AG20443 (cell line): Measurements from ENCODE around the gene RHBDD2.
A peak's percentile ranks its signal among the peaks of the same experiment; 100 is the strongest.
"Not testable (repeated sequence)": the region's sequence is repeated elsewhere in the genome, so short reads cannot be mapped to it uniquely, and the experiment has no call there.

Experiments
- DNase-seq: peaks from one replicate; pipeline ENCODE4 v3.0.0; 2012; ENCODE audit warnings: low spot score, mixed read lengths

The RHBDD2 gene

DNA sequence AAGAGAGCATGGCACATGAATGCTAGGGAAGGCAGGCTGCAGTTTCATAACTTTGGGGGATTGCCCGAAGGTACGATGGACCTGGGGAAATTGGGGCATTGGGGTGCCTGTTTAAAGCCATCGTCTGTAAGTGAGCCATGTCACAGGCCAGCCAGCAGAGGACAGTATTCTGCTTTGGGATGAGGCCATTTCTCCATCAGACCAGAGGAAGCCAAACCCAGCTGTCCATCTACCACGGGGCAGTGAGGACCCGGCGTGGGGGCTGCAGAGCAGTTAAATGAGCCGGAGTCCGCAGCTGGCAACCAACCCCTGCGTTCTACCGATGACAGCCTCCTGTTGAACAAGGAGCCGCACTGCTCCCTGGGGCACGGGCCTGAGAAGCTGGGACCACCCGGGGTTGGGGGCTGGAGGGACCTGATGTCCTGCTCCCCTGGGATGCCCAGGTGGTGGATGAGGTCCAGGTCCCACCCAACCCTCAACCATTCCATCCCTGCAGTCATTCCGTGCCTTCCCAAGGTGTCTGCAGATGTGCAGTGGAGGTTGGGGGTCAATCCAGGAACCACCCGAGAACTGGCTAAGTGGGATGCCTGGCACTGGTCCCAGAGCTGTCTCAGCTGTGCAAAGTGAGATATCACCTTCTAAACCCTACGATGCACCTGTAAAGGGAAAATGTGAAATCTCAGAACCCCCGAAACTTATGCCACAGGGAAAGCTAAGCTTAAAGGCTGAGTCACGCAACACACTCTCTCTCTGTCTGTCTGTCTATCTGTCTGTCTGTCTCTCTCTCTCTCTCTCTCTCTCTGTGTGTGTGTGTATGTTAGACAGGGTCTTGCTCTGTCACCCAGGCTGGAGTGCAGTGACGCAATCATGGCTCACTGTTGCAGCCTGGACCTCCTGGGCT, 12.1 kb upstream of the RHBDD2 start:
- peak; percentile 80 for DNase-seq

- no peak for DNase-seq
Measured at GRCh38 chr7:75867390-75867717, 11.5 kb upstream of the RHBDD2 start.

GRCh38 chr7:75868153-75868552, 10.7 kb upstream of the RHBDD2 start:
- no peak for DNase-seq

GRCh38 chr7:75869776-75870379, 9.0 kb upstream of the RHBDD2 start:
- DNase-seq: no peak

DNA sequence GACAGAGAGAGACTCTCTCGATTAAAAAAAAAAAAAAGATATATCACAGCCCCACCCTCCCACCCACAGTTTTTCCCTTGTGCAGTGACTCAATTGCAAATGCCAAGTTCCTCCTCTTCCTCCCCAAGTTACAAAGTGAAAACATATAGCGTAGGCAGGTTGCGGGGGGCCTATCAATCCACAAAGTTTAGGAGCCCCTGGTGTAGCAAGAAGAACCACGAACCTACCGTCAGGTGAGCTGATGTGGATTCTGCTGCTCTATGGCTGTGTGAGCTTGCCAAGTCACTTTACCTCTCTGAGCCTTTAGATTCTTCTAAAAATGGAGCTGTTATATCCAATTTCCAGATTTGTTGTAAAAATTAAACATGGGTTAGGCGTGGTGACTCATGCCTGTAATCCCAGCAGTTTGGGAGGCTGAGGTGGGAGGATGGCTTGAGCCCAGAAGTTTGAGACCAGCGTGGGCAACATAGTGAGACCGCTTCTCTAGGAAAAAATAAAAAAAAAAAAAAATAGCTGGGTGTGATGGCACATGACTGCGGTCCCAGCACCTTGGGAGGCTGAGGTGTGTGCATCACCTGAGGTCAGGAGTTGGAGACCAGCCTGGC, 8.2 kb upstream of the RHBDD2 start:
- no peak for DNase-seq

- no peak for DNase-seq
Measured at GRCh38 chr7:75872073-75872782, 6.6 kb upstream of the RHBDD2 start.

- DNase-seq: not testable (repeated sequence)
Measured at GRCh38 chr7:75874180-75874579, 4.7 kb upstream of the RHBDD2 start.

GRCh38 chr7:75875113-75876080, 3.4 kb upstream of the RHBDD2 start:
- DNase-seq: no peak

DNA sequence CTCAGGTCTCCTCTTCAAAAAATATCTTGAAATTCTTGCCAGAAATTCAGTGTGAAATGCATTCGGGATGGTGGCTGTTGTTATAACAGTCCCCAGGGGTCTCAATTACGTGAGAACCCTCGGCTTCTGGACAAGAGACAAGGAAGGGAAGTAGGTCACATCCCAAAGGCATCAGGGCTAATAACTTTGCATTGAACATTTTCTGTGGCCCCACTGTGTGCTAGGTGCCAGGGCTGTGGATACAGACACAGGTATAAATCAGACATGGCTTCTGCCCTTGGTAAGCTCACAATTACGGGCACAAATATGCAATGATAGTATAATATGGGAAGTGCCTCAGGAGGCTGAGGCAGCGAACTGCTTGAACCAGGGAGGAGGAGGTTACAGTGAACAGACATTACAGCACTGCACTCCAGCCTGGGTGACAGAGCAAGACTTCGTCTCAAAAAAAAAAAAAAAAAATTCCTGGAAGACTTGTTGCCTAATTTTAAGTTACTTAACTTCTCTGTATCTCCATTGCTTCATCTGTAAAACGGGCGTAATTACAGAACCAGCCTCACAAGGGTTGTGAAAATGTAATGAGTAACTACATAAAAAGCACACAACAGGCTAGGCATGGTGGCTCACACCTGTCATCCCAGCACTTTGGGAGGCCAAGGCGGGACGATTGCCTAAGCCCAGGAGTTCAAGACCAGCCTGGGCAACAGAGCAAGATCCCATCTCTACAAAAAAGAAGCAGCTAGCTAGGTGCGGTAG, 2.5 kb upstream of the RHBDD2 start:
- DNase-seq: no peak

GRCh38 chr7:75878312-75878768, 494 bp upstream of the RHBDD2 start:
- no peak for DNase-seq

GRCh38 chr7:75879771-75880184, 944 bp downstream of the RHBDD2 start:
- no peak for DNase-seq

- DNase-seq: no peak
Measured at GRCh38 chr7:75880242-75880641, 1.4 kb downstream of the RHBDD2 start.

GRCh38 chr7:75881436-75882095, 2.7 kb downstream of the RHBDD2 start:
- DNase-seq: no peak

GRCh38 chr7:75883265-75883824, 4.5 kb downstream of the RHBDD2 start:
- DNase-seq: not testable (repeated sequence)

DNA sequence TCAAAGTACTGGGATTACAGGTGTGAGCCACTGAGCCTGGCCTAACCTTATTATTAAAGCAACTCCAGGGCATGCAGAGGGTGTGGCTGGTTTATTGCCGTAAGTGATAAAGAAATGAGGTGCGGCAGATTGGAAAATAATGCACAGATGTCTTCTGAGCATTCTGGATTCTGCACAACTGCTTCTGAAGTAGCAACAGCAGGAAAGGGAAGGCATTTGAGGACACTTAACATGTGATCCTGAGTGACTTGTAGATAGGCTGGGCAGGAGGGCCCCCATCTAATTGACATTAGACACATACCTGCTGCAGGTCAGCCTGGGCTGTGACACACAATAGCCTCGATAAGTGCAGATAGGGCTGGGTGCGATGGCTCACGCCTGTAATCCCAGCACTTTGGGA, 5.6 kb downstream of the RHBDD2 start:
- DNase-seq: no peak

DNA sequence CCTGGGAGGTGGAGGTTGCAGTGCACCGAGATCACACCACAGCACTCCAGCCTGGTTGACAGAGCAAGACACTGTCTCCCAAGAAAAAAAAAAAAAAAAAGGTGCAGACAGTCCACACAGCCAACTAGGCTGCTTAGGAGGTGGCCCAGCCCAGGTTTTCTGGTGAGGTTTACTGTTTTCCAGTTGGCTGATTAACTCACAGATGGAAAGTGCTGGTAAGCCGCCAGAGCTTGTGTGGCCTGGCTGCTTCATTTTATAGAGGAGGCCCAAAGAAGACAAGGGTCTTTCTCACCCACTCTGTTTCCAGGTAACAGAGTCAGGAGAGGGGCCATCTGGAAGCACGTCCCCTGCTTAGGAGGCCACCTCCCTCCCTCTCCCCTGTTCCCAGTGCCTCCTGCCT, 6.2 kb downstream of the RHBDD2 start:
- DNase-seq: no peak

GRCh38 chr7:75887669-75888369, 9.0 kb downstream of the RHBDD2 start:
- DNase-seq: no peak

GRCh38 chr7:75888464-75889222, 9.8 kb downstream of the RHBDD2 start:
- DNase-seq: no peak
